HepG2 (cell line): ENCODE data around the gene ZNF773. TPM values are rescaled to one million over a fixed set of nuclear protein-coding genes. Genes with fewer than 3 reads are reported as not detected.
"Not testable (repeated sequence)": the region's sequence is repeated elsewhere in the genome, so short reads cannot be mapped to it uniquely, and the experiment has no call there.

Experiments
- DRAP1 ChIP-seq: IDR thresholded peaks from 2 replicates; pipeline ENCODE4 v1.6.1; 2016; ENCODE audit warnings: missing genetic modification reagents, missing compliant biosample characterization
- ERF ChIP-seq: IDR thresholded peaks from 2 replicates; pipeline ENCODE4 v1.6.1; 2018; ENCODE audit warnings: missing biosample characterization, missing genetic modification reagents
- HIVEP1 ChIP-seq: sonication (generic); formaldehyde crosslinking; IDR thresholded peaks from 2 replicates; pipeline ENCODE4 v1.4.0; 2020; ENCODE audit warnings: mild to moderate bottlenecking, missing genetic modification reagents
- HNRNPLL ChIP-seq: fragments of 200-400 bp; formaldehyde crosslinking; IDR thresholded peaks from 2 replicates; pipeline ENCODE4 v1.6.1; 2017; ENCODE audit warnings: mild to moderate bottlenecking, low read depth, low read length; ENCODE audit not compliant: poor library complexity, severe bottlenecking
- KAT7 ChIP-seq: IDR thresholded peaks from 2 replicates; pipeline ENCODE4 v1.6.1; 2018; ENCODE audit warnings: borderline replicate concordance, missing compliant biosample characterization
- MIXL1 ChIP-seq: IDR thresholded peaks from 2 replicates; pipeline ENCODE4 v1.6.1; 2016
- MXI1 ChIP-seq: IDR thresholded peaks from 3 replicates; pipeline ENCODE4 v1.6.1; 2012; ENCODE audit warnings: low read depth, low read length, inconsistent platforms, borderline replicate concordance
- MYC ChIP-seq: sonication (generic); formaldehyde crosslinking; IDR thresholded peaks from 2 replicates; pipeline ENCODE4 v1.9.0; 2021; ENCODE audit warnings: missing genetic modification reagents, borderline replicate concordance
- NCOA2 ChIP-seq: sonication (generic); formaldehyde crosslinking; IDR thresholded peaks from 2 replicates; pipeline ENCODE4 v1.8.0; 2022; ENCODE audit warnings: inconsistent platforms
- NR2F6 ChIP-seq, 2 experiments: IDR thresholded peaks; 2 replicates each; pipeline ENCODE4 v1.6.1; 2016; ENCODE audit warnings: antibody characterized with exemption in 1 of 2, mild to moderate bottlenecking in 1 of 2
- SOX5 ChIP-seq: IDR thresholded peaks from 2 replicates; pipeline ENCODE4 v1.6.1; 2016; ENCODE audit warnings: borderline replicate concordance
- SOX6 ChIP-seq, 2 experiments: fragments of 450-650 bp in 1 of 2; sonication (generic) in 1 of 2; formaldehyde crosslinking in 1 of 2; IDR thresholded peaks; 2 replicates each; pipeline versions ENCODE4 v1.4.0 to v1.6.1; 2017 to 2020; ENCODE audit warnings: antibody characterized with exemption in 1 of 2, mild to moderate bottlenecking in 1 of 2, missing genetic modification reagents in 1 of 2
- SP2 ChIP-seq: sonication (generic); formaldehyde crosslinking; IDR thresholded peaks from 2 replicates; pipeline ENCODE4 v1.5.1; 2020; ENCODE audit warnings: mild to moderate bottlenecking, missing genetic modification reagents
- SUZ12 ChIP-seq: fragments of 150-350 bp; IDR thresholded peaks from 2 replicates; pipeline ENCODE4 v1.6.1; 2014; ENCODE audit warnings: low read depth, low read length
- TEAD3 ChIP-seq: optimal IDR thresholded peaks from 2 replicates; pipeline ENCODE3; 2016; ENCODE audit warnings: borderline replicate concordance
- YEATS2 ChIP-seq: sonication (generic); formaldehyde crosslinking; IDR thresholded peaks from 2 replicates; pipeline ENCODE4 v1.4.0; 2020; ENCODE audit warnings: missing genetic modification reagents, borderline replicate concordance
- ZNF687 ChIP-seq: sonication (generic); formaldehyde crosslinking; IDR thresholded peaks from 2 replicates; pipeline ENCODE4 v1.5.1; 2020; ENCODE audit warnings: mild to moderate bottlenecking, missing genetic modification reagents, moderate library complexity
- ZNF766 ChIP-seq: sonication (generic); formaldehyde crosslinking; IDR thresholded peaks from 2 replicates; pipeline ENCODE4 v1.5.0; 2020; ENCODE audit warnings: missing genetic modification reagents, borderline replicate concordance
- ZNF776 ChIP-seq: sonication (generic); formaldehyde crosslinking; IDR thresholded peaks from 2 replicates; pipeline ENCODE4 v1.4.0; 2020; ENCODE audit warnings: mild to moderate bottlenecking, missing genetic modification reagents
- ZNF788 ChIP-seq: sonication (generic); formaldehyde crosslinking; IDR thresholded peaks from 2 replicates; pipeline ENCODE4 v1.5.0; 2020; ENCODE audit warnings: mild to moderate bottlenecking, missing genetic modification reagents, borderline replicate concordance
- ZSCAN31 ChIP-seq: sonication (generic); formaldehyde crosslinking; IDR thresholded peaks from 2 replicates; pipeline ENCODE4 v1.5.0; 2020; ENCODE audit warnings: low read depth, mild to moderate bottlenecking, missing genetic modification reagents
- polyA plus RNA-seq, 8 experiments: library from polyadenylated mRNA; depleted of rRNA in 3 of 8; stranded (reverse) in 7 of 8; unstranded in 1 of 8; fragments of >200 nt; fragmentation: Illumina TruSeq in 4 of 8; extraction: Trizol in 4 of 8; gene quantifications; 2 replicates each; pipeline versions ENCODE4 v1.2.1 to v1.2.3, GENCODE V29; 2011 to 2016; ENCODE audit warnings: low read depth in 4 of 8, missing spikeins in 1 of 8, mixed read lengths in 1 of 8; ENCODE audit not compliant: insufficient read depth in 1 of 8
- total RNA-seq, 5 experiments: library from RNA; depleted of rRNA; stranded (reverse); fragments of >200 nt; fragmentation: Illumina TruSeq; extraction: Trizol; gene quantifications; 2 replicates each; pipeline ENCODE4 v1.2.3, GENCODE V29; 2016; ENCODE audit warnings: low read depth in 1 of 5
- TF ChIP-seq, protein P1 (sequence below): sonication (generic); formaldehyde crosslinking; IDR thresholded peaks from 2 replicates; pipeline ENCODE4 v1.4.0; 2020; ENCODE audit warnings: missing genetic modification reagents

ZNF773 gene
- total and polyA plus RNA-seq, 2 of the 13 experiments (the other 11 are each of a cell fraction or from before 2014, with no cell fraction given) = 5.7 to 6.7 TPM

GRCh38 chr19:57499680-57500395, at the start of gene ZNF773 (continued):
- TF ChIP-seq ERF (CRISPR knock-in tag) (peak; percentile 59; the same call in 1 of the 2 replicates), MIXL1 (CRISPR knock-in tag) (peak; percentile 22; the same call in 1 of the 2 replicates), SOX6 (CRISPR knock-in tag; IDR thresholded peaks at IDR 0.05) (peak; percentile 29; the same call in 1 of the 2 replicates), NR2F6 (CRISPR knock-in tag; IDR thresholded peaks at IDR 0.05) (0 out of 2 replicates have a peak, but pooled peaks have one; percentile 15), YEATS2 (CRISPR knock-in tag) (peak; percentile 79; the same call in 1 of the 2 replicates), ZNF788 (CRISPR knock-in tag) (peak; percentile 54; the same call in 1 of the 2 replicates), SP2 (peak; percentile 98), ZNF687 (CRISPR knock-in tag) (peak; percentile 72), MXI1 (peak; percentile 60; the same call in 1 of the 3 replicates), SOX5 (CRISPR knock-in tag) (0 out of 2 replicates have a peak, but pooled peaks have one; percentile 22), TEAD3 (CRISPR knock-in tag) (peak; percentile 59), ZSCAN31 (CRISPR knock-in tag) (0 out of 2 replicates have a peak, but pooled peaks have one; percentile 29), SUZ12 (peak; percentile 66), HNRNPLL (peak; percentile 90), DRAP1 (peak; percentile 82), ZNF766 (CRISPR knock-in tag) (0 out of 2 replicates have a peak, but pooled peaks have one; percentile 23), NCOA2 (CRISPR knock-in tag) (peak; percentile 51; the same call in 1 of the 2 replicates), MYC (CRISPR knock-in tag) (peak; percentile 29; the same call in 1 of the 2 replicates), ZNF776 (CRISPR knock-in tag) (0 out of 2 replicates have a peak, but pooled peaks have one; percentile 29), KAT7 (CRISPR knock-in tag) (0 out of 2 replicates have a peak, but pooled peaks have one; percentile 37), HIVEP1 (0 out of 2 replicates have a peak, but pooled peaks have one; percentile 41)
- TF ChIP-seq, protein P1, sequence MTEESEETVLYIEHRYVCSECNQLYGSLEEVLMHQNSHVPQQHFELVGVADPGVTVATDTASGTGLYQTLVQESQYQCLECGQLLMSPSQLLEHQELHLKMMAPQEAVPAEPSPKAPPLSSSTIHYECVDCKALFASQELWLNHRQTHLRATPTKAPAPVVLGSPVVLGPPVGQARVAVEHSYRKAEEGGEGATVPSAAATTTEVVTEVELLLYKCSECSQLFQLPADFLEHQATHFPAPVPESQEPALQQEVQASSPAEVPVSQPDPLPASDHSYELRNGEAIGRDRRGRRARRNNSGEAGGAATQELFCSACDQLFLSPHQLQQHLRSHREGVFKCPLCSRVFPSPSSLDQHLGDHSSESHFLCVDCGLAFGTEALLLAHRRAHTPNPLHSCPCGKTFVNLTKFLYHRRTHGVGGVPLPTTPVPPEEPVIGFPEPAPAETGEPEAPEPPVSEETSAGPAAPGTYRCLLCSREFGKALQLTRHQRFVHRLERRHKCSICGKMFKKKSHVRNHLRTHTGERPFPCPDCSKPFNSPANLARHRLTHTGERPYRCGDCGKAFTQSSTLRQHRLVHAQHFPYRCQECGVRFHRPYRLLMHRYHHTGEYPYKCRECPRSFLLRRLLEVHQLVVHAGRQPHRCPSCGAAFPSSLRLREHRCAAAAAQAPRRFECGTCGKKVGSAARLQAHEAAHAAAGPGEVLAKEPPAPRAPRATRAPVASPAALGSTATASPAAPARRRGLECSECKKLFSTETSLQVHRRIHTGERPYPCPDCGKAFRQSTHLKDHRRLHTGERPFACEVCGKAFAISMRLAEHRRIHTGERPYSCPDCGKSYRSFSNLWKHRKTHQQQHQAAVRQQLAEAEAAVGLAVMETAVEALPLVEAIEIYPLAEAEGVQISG (CRISPR knock-in tag) = peak; percentile 86
- not testable (repeated sequence) for TF ChIP-seq SOX6, NR2F6 (IDR thresholded peaks at IDR 0.05)
